GM23248 (cell line): ENCODE results near the gene TNFAIP8L1.

ENCODE experiments used
- EZH2 ChIP-seq: fragments of 200-600 bp; sonication (generic); IDR thresholded peaks from 2 replicates; pipeline ENCODE4 v1.6.1; 2018; ENCODE audit warnings: antibody characterized with exemption, mild to moderate bottlenecking; ENCODE audit not compliant: insufficient read depth, poor library complexity, severe bottlenecking
- EZH2phosphoT487 ChIP-seq: fragments of 200-600 bp; sonication (generic); IDR thresholded peaks from 2 replicates; pipeline ENCODE4 v1.6.1; 2018; ENCODE audit warnings: antibody characterized with exemption, moderate library complexity, mild to moderate bottlenecking, low read depth; ENCODE audit not compliant: insufficient read depth

- TF ChIP-seq EZH2 (no peak), EZH2phosphoT487 (no peak)
Observed at GRCh38 chr19:4638828-4639530, at the start of gene TNFAIP8L1.
